Panc1 (cell line): ENCODE results near the gene RIPK3. TPM values are rescaled to one million over a fixed set of nuclear protein-coding genes. Genes with fewer than 3 reads are reported as not detected.

Source experiments
- ATAC-seq: fragments of 200-7000 bp; cut with Tn5 transposase; 2 replicates; pipeline ENCODE4 v1.9.1; 2020; ENCODE audit warnings: mild to moderate bottlenecking, moderate library complexity
- BruUV-seq: library from RNA; stranded (reverse); fragments of 400-500 nt; replicated peaks from 2 replicates; lab custom pipeline; 2021; lab: Mats Ljungman, UMichigan
- CTCF ChIA-PET: fragments of 300-600 bp; sonication (Branson Sonifier 250); formaldehyde crosslinking; loops from one replicate; lab custom pipeline; 2022; ENCODE audit warnings: antibody characterized with exemption; lab: Charles Lee
- POLR2A ChIA-PET: fragments of 300-600 bp; sonication (Branson Sonifier 250); formaldehyde crosslinking; loops from one replicate; lab custom pipeline; 2022; ENCODE audit warnings: antibody characterized with exemption; lab: Charles Lee
- DNase-seq: peaks from one replicate; pipeline ENCODE4 v3.0.0-alpha.2; 2010; ENCODE audit warnings: low read depth, low spot score
- H3K27ac ChIP-seq: 2 replicates; pipeline ENCODE4 v1.5.1; 2011; ENCODE audit warnings: mild to moderate bottlenecking, low read length, inconsistent platforms
- H3K27me3 ChIP-seq: fragments of 200-500 bp; sonication (Bioruptor generic); 2 replicates; pipeline ENCODE4 v1.6.0; 2014; ENCODE audit warnings: low read length, inconsistent platforms; ENCODE audit not compliant: control insufficient read depth, insufficient read depth
- H3K36me3 ChIP-seq: fragments of 200-500 bp; sonication (Bioruptor generic); 2 replicates; pipeline ENCODE4 v1.5.1; 2014; ENCODE audit warnings: inconsistent platforms, mild to moderate bottlenecking, low read length, moderate library complexity; ENCODE audit not compliant: control insufficient read depth, insufficient read depth
- H3K4me1 ChIP-seq: 2 replicates; pipeline ENCODE4 v1.5.1; 2011; ENCODE audit warnings: inconsistent platforms, mild to moderate bottlenecking, low read length, moderate library complexity; ENCODE audit not compliant: control insufficient read depth, insufficient read depth
- H3K4me3 ChIP-seq, 2 experiments: 2 replicates each; pipeline ENCODE4 v1.5.1; 2011 to 2012; ENCODE audit warnings: low read depth in 2 of 2, low read length in 2 of 2, mild to moderate bottlenecking in 2 of 2, inconsistent platforms in 1 of 2, moderate library complexity in 1 of 2
- H3K9me3 ChIP-seq: fragments of 200-500 bp; sonication (Bioruptor generic); 2 replicates; pipeline ENCODE4 v1.5.1; 2014; ENCODE audit warnings: low read depth, mild to moderate bottlenecking, inconsistent platforms, low read length, moderate library complexity; ENCODE audit not compliant: control insufficient read depth, insufficient read depth
- CTCF ChIP-seq: fragments of 450-650 bp; IDR thresholded peaks from 2 replicates; pipeline ENCODE4 v1.5.1; 2017; ENCODE audit warnings: mild to moderate bottlenecking
- REST ChIP-seq, 2 experiments: IDR thresholded peaks; 2 replicates each; pipeline ENCODE4 v1.6.1; 2011 to 2012; ENCODE audit warnings: low read depth in 2 of 2, control low read depth in 1 of 2, low read length in 1 of 2, mild to moderate bottlenecking in 1 of 2, moderate library complexity in 1 of 2; ENCODE audit not compliant: insufficient read depth in 1 of 2
- SIN3A ChIP-seq: IDR thresholded peaks from 2 replicates; pipeline ENCODE4 v1.6.1; 2012; ENCODE audit warnings: low read depth, mild to moderate bottlenecking, low read length, moderate library complexity, borderline replicate concordance; ENCODE audit not compliant: insufficient read depth
- in situ Hi-C: cut with HindIII; loops from 2 replicates; pipeline ENCODE4 v1.10.0; 2016; ENCODE audit warnings: low sequenced_read_pairs, low pct_unique_long_range_greater_than_20kb
- intact Hi-C: fragments of 100-400 bp; cut with micrococcal nuclease; formaldehyde crosslinking; loops from one replicate; pipeline ENCODE4 v1.10.0; 2022; ENCODE audit not compliant: unreplicated experiment
- total RNA-seq: library from RNA; stranded (reverse); gene quantifications from one replicate; pipeline ENCODE4 v1.2.1, GENCODE V29; 2021; ENCODE audit not compliant: unreplicated experiment

RIPK3 gene
- total RNA-seq, 1 experiment from 2014 or later, result not detected

GRCh38 chr14:24304019-24304387 is 35.8 kb downstream of the RIPK3 start:
- Histone ChIP-seq H3K4me1 (peaks cover 7% of the 10 kb centered on the region; the same call in 1 of the 2 replicates), H3K4me3 (no peak overlapping the region), H3K36me3 (peaks cover 9% of the 10 kb centered on the region; the same call in 1 of the 2 replicates), H3K27me3 (no peaks in the 10 kb centered on the region), H3K9me3 (no peaks in the 10 kb centered on the region), H3K27ac (no peak overlapping the region)
- BruUV-seq, result no TSS peak
- intact Hi-C loops (no loop called here), in situ Hi-C loops (no loop called here)
- ATAC-seq (no peak), DNase-seq (no peak)
- TF ChIP-seq REST (IDR thresholded peaks at IDR 0.05; ENCODE audit: insufficient read depth in 1 of 2, low read depth in 2 of 2, low read length in 1 of 2), result no peak
- ChIA-PET POLR2A (no interaction called here), CTCF (no interaction called here)

- TF ChIP-seq CTCF (no peak), SIN3A (no peak)
- in situ Hi-C loops (no loop called here), intact Hi-C loops (no loop called here)
- Histone ChIP-seq H3K4me1 (peaks cover 7% of the 10 kb centered on the region; the same call in 1 of the 2 replicates), H3K27me3 (no peaks in the 10 kb centered on the region), H3K27ac (peak overlapping the region; percentile 77), H3K4me3 (peak overlapping the region; percentile 89 to 92), H3K36me3 (peaks cover 9% of the 10 kb centered on the region; the same call in 1 of the 2 replicates), H3K9me3 (no peaks in the 10 kb centered on the region)
- DNase-seq, result no peak
- ChIA-PET POLR2A (interaction anchor here (0.6 to 0.7 kb wide), 3 partner anchors 53 to 58 kb away, joined by 3 to 4 read pairs (median 3); partner anchors contain the start of gene TINF2), CTCF (interaction anchor here (0.6 kb wide), 1 partner anchor 69 kb away, joined by 12 read pairs; no protein-coding TSS in a partner anchor)
- BruUV-seq, result no TSS peak
- ATAC-seq, result no peak
Measured at GRCh38 chr14:24300326-24300980, 39.3 kb downstream of the RIPK3 start.
